ENCODE measurements around the gene TMED1.

DNA sequence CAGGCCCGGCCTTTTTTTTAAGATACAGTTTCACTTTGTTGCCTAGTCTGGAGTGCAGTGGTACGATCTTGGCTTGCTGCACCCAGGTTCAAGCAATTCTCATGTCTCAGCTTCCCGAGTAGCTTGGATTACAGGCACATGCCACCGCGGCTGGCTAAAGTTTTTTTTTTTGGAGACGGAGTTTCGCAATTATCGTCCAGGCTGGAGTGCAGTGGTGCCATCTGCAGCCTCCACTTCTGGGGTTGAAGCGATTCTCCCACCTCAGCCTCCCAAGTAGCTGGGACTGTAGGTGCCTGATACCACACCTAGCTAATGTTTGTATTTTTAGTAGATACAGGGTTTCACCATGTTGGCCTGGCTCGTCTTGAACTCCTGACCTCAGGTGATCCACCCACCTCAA lies 30.5 kb upstream of the TMED1 start:
- TF ChIP-seq POLR2AphosphoS5 (IDR thresholded peaks at IDR 0.05; ENCODE audit: borderline replicate concordance, low read depth, low read length) (no peak), EZH2 (IDR thresholded peaks at IDR 0.05) (no peak), FOXP2 (optimal IDR thresholded peaks at IDR 0.05; ENCODE audit: control extremely low read depth, extremely low read length, insufficient read depth) (no peak)
